ENCODE data around the gene CYTL1. TPM values are rescaled to one million over a fixed set of nuclear protein-coding genes. Genes with fewer than 3 reads are reported as not detected.

Gene CYTL1
- total and polyA plus RNA-seq, 2 of the 4 experiments (the other 2 are of a cell fraction) = 1.3 to 7.4 TPM

DNA sequence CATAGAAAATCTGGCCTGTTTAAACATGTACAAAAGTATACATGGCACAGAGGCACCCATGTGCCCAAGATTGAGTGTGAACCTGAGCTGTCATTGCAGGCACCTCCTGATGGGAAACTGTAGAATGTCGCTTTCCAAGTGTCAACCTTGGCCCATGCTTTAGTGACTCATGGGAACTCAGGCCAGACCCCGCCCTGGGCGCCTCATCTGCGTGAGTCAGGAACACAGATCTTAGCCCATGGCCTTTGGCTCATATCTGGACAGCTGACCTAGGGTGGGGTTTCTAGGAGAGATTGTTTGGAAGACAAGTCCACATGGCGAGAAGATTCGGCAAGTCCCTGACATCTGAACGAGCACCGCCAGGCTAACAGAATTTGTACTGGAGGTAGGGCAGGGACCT is 50.0 kb downstream of the CYTL1 start:
- no peak overlapping the region for H3K9ac ChIP-seq (ENCODE audit: low read depth, low read length)
- no peak overlapping the region for H3K14ac ChIP-seq (replicated peaks; ENCODE audit: low read depth, low read length)
- no peak overlapping the region for H3K56ac ChIP-seq (ENCODE audit: extremely low read depth, insufficient read depth, low read length)
- no peak overlapping the region for H2AFZ ChIP-seq (replicated peaks; ENCODE audit: low read length, poor library complexity)
- no peak overlapping the region for H3K4me3 ChIP-seq (ENCODE audit: insufficient read depth, low read depth, low read length)
- peaks cover 2% of the 10 kb centered on the region for H3K27me3 ChIP-seq (ENCODE audit: control insufficient read depth, insufficient read depth, low read length)
- no peaks in the 10 kb centered on the region for H3K9me1 ChIP-seq (ENCODE audit: insufficient read depth, low read length)
- no peak overlapping the region for H4K5ac ChIP-seq (ENCODE audit: low read depth, low read length)
- no peaks in the 10 kb centered on the region for H3K79me1 ChIP-seq (ENCODE audit: low read depth in 1 of 2, low read length in 2 of 2)
- POLR2A ChIA-PET (ENCODE audit: unreplicated experiment) = no interaction called here
- in situ Hi-C loops (cut with MboI; ENCODE audit: low sequenced_read_pairs) (no loop called here), dilution Hi-C loops (cut with HindIII; ENCODE audit: low sequenced_read_pairs, unreplicated experiment) (no loop called here), intact Hi-C loops (cut with micrococcal nuclease) (no loop called here)
- H3K4me1 ChIP-seq (ENCODE audit: control insufficient read depth, insufficient read depth, low read length) = no peaks in the 10 kb centered on the region
- H2BK15ac ChIP-seq (ENCODE audit: low read depth, low read length) = no peak overlapping the region
- DNase-seq (peak; percentile 3), ATAC-seq (ENCODE audit: low read depth) (no peak)
- BruUV-seq (replicated peaks) = no TSS peak
- H2BK120ac ChIP-seq (ENCODE audit: low read depth, low read length) = no peak overlapping the region
- no peak overlapping the region for H3K23ac ChIP-seq (ENCODE audit: low read depth, low read length)
- no peak overlapping the region for H3K4me2 ChIP-seq (ENCODE audit: low read depth, low read length)
- H3K18ac ChIP-seq (ENCODE audit: low read depth, low read length) = no peak overlapping the region
- H4K8ac ChIP-seq (ENCODE audit: low read depth in 2 of 2, low read length in 2 of 2) = no peak overlapping the region
- no peaks in the 10 kb centered on the region for H3K36me3 ChIP-seq (ENCODE audit: control insufficient read depth, insufficient read depth, low read length)
- TF ChIP-seq RAD21 (IDR thresholded peaks at IDR 0.05; ENCODE audit: low read length) = no peak
- TF ChIP-seq, protein P1, sequence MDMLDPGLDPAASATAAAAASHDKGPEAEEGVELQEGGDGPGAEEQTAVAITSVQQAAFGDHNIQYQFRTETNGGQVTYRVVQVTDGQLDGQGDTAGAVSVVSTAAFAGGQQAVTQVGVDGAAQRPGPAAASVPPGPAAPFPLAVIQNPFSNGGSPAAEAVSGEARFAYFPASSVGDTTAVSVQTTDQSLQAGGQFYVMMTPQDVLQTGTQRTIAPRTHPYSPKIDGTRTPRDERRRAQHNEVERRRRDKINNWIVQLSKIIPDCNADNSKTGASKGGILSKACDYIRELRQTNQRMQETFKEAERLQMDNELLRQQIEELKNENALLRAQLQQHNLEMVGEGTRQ (IDR thresholded peaks at IDR 0.05; ENCODE audit: low read depth, low read length) = no peak
- TF ChIP-seq SMC3 (IDR thresholded peaks at IDR 0.05; ENCODE audit: low read depth, low read length) = no peak
- no peak for TF ChIP-seq CHD1 (IDR thresholded peaks at IDR 0.05; ENCODE audit: low read depth, low read length)
- no peak for TF ChIP-seq POLR2A (IDR thresholded peaks at IDR 0.05; ENCODE audit: low read depth, low read length)
- TF ChIP-seq MAFK (IDR thresholded peaks at IDR 0.05; ENCODE audit: low read depth, low read length) = no peak
- TF ChIP-seq RCOR1 (IDR thresholded peaks at IDR 0.05; ENCODE audit: insufficient replicate concordance, low read length) = no peak
- TF ChIP-seq ELK1 (IDR thresholded peaks at IDR 0.05; ENCODE audit: borderline replicate concordance, low read depth, low read length) = no peak
- TF ChIP-seq RFX5 (IDR thresholded peaks at IDR 0.05; ENCODE audit: low read depth, low read length) = no peak
- no peak for TF ChIP-seq CEBPB (IDR thresholded peaks at IDR 0.05; ENCODE audit: low read depth, low read length)
- TF ChIP-seq FOS (IDR thresholded peaks at IDR 0.05; ENCODE audit: low read depth, low read length) = no peak
- WGBS, 2 experiments (ENCODE audit: extremely low coverage in 2 of 2, insufficient read length in 1 of 2) = 59% methylated on average over 3 of the region's 8 CpGs; no CpG with 5 or more reads in 1 of the 2 experiments
- no peak overlapping the region for H4K91ac ChIP-seq (ENCODE audit: insufficient read depth, low read depth, low read length)
- H2BK20ac ChIP-seq (ENCODE audit: low read depth, low read length) = no peak overlapping the region
- H3K4ac ChIP-seq (ENCODE audit: low read depth, low read length) = no peak overlapping the region
- H2BK5ac ChIP-seq (ENCODE audit: low read depth, low read length, poor library complexity, severe bottlenecking) = no peak overlapping the region
- no peaks in the 10 kb centered on the region for H3K9me3 ChIP-seq (ENCODE audit: control insufficient read depth, insufficient read depth, low read length)
- no peak overlapping the region for H3K27ac ChIP-seq (ENCODE audit: insufficient read depth, low read length)
- H2AK5ac ChIP-seq (ENCODE audit: low read depth, low read length) = no peak overlapping the region
- CTCF ChIA-PET = no interaction called here
- H4K20me1 ChIP-seq (ENCODE audit: insufficient read depth, low read length) = no peaks in the 10 kb centered on the region
- H2AK9ac ChIP-seq (replicated peaks; ENCODE audit: low read depth, low read length, poor library complexity) = no peak overlapping the region
